ENCODE measurements around the gene PARD3. TPM values are rescaled to one million over a fixed set of nuclear protein-coding genes. Genes with fewer than 3 reads are reported as not detected.
"Not testable (repeated sequence)": the region's sequence is repeated elsewhere in the genome, so short reads cannot be mapped to it uniquely, and the experiment has no call there.

Gene PARD3
- total and polyA plus RNA-seq, 8 donors: 25.6 to 54.5 (median 47.8) TPM

- Histone ChIP-seq H3K27ac (no peak overlapping the region), H3K4me3 (no peak overlapping the region), H3K9me3 (no peaks in the 10 kb centered on the region), H3K27me3 (no peaks in the 10 kb centered on the region), H3K36me3 (no peaks in the 10 kb centered on the region), H3K4me1 (peaks cover 0 to 4% of the 10 kb centered on the region in 2 donors)
- intact Hi-C loops (cut with DNase I): no loop called here
- DNase-seq (no peak), ATAC-seq (no peak)
- TF ChIP-seq CTCF (IDR thresholded peaks at IDR 0.05): no peak
These were observed 34.9 kb upstream of the PARD3 start for GRCh38 chr10:34850036-34850435.

GRCh38 chr10:34845070-34845469 lies 30.0 kb upstream of the PARD3 start:
- intact Hi-C loops (cut with DNase I): no loop called here
- no peak overlapping the region for H3K27ac ChIP-seq
- no peaks in the 10 kb centered on the region for H3K9me3 ChIP-seq
- no peak overlapping the region for H3K4me3 ChIP-seq
- no peak for TF ChIP-seq CTCF (IDR thresholded peaks at IDR 0.05)
- no peaks in the 10 kb centered on the region for H3K27me3 ChIP-seq
- H3K4me1 ChIP-seq: no peaks in the 10 kb centered on the region
- ATAC-seq: no peak
- DNase-seq: peak in 1 of 4 donors; percentile 39
- H3K36me3 ChIP-seq: no peaks in the 10 kb centered on the region

- H3K36me3 ChIP-seq: no peaks in the 10 kb centered on the region
- no peak for ATAC-seq
- no peak for DNase-seq
- no peak overlapping the region for H3K27ac ChIP-seq
- H3K9me3 ChIP-seq: no peaks in the 10 kb centered on the region
- H3K4me3 ChIP-seq: no peak overlapping the region
- intact Hi-C loops (cut with DNase I): no loop called here
- no peak for TF ChIP-seq CTCF (IDR thresholded peaks at IDR 0.05)
- H3K27me3 ChIP-seq: no peaks in the 10 kb centered on the region
- H3K4me1 ChIP-seq: no peaks in the 10 kb centered on the region
These were observed 29.4 kb upstream of the PARD3 start for GRCh38 chr10:34844448-34844847.

GRCh38 chr10:34843470-34843869 lies 28.4 kb upstream of the PARD3 start:
- H3K27ac ChIP-seq; ATAC-seq; H3K36me3 ChIP-seq; H3K4me1 ChIP-seq; DNase-seq; H3K4me3 ChIP-seq; H3K27me3 ChIP-seq; H3K9me3 ChIP-seq; intact Hi-C loops (cut with DNase I): not testable (repeated sequence)

- no peak overlapping the region for H3K4me3 ChIP-seq
- H3K27me3 ChIP-seq: no peaks in the 10 kb centered on the region
- no peaks in the 10 kb centered on the region for H3K9me3 ChIP-seq
- H3K36me3 ChIP-seq: no peaks in the 10 kb centered on the region
- ATAC-seq (no peak), DNase-seq (no peak)
- H3K4me1 ChIP-seq: no peaks in the 10 kb centered on the region
- intact Hi-C loops (cut with DNase I): no loop called here
- TF ChIP-seq CTCF (IDR thresholded peaks at IDR 0.05): no peak
- no peak overlapping the region for H3K27ac ChIP-seq
These were observed 23.3 kb upstream of the PARD3 start for GRCh38 chr10:34838366-34838900.

- Histone ChIP-seq H3K27ac (no peak overlapping the region), H3K36me3 (no peaks in the 10 kb centered on the region), H3K4me3 (no peak overlapping the region), H3K27me3 (no peaks in the 10 kb centered on the region), H3K4me1 (no peaks in the 10 kb centered on the region), H3K9me3 (no peaks in the 10 kb centered on the region)
- TF ChIP-seq CTCF (IDR thresholded peaks at IDR 0.05): no peak
- intact Hi-C loops (cut with DNase I): no loop called here
- DNase-seq: no peak
- no peak for ATAC-seq
These were observed 20.9 kb upstream of the PARD3 start for GRCh38 chr10:34835908-34836508.
